HG03196 (cell line): ENCODE measurements around the gene MC4R.

Experiments used
- ATAC-seq: cut with Tn5 transposase; IDR thresholded peaks from one replicate; pipeline ENCODE4 v1.9.1; 2021; ENCODE audit not compliant: unreplicated experiment

Gene MC4R

GRCh38 chr18:60329131-60329530, 43.4 kb downstream of the MC4R start:
- ATAC-seq = no peak

- no peak for ATAC-seq
Observed at GRCh38 chr18:60327880-60328279, 44.7 kb downstream of the MC4R start.

- no peak for ATAC-seq
Observed at GRCh38 chr18:60322591-60322990, 50.0 kb downstream of the MC4R start.
